ENCODE data around the gene TENM3. TPM values are rescaled to one million over a fixed set of nuclear protein-coding genes. Genes with fewer than 3 reads are reported as not detected.

Gene TENM3
- total RNA-seq, 1 donor from 2014 or later = 2.8 TPM

DNA sequence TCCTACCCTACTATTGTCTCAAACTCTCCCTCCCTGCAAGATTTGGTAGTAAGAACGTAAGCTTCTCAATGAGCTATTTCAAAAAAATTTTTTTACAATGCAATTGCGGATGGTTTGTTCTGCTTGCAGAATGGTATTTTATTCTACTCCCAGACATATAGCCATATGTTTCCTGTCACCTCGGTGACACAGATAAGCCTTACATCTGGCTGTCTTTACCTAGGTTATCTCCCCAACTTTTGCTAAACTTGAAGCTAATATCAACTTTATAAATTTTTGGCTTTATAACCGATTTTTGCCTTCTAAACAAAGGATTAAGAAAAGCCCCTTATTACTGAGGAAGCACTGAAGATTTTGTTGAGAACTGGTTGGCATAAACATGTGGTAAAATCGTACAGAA lies 331.5 kb downstream of the TENM3 start:
- intact Hi-C loops (cut with DNase I) = no loop called here
- TF ChIP-seq CTCF (IDR thresholded peaks at IDR 0.05) = no peak

DNA sequence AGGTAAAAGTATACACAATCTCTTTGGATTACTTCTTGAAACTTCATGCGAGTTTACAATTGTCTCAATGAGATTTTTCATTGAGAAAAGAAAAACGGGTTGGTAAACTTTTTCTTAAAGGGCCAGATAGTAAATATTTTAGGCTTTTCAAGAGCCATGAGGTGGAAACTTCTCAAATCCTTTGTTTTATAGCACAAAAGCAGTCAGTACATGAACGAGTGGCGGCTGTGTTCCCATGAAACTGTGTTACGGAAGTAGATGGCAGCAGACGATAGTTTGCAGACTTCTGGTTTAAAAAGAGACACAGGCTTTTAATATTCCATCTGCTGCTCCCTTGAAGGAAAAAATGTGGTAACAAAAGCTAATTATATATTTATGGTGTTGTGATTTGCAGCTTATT lies 332.0 kb downstream of the TENM3 start:
- Histone ChIP-seq H3K4me3 (no peak overlapping the region), H3K27ac (no peak overlapping the region)

More for the DNA sequence above, 331.5 kb downstream of the TENM3 start:
- no peaks in the 10 kb centered on the region for H3K4me1 ChIP-seq
- no peaks in the 10 kb centered on the region for H3K27me3 ChIP-seq
- H3K36me3 ChIP-seq = no peaks in the 10 kb centered on the region
- no peak for DNase-seq (ENCODE audit: low spot score in 2 of 2)
- no peaks in the 10 kb centered on the region for H3K9me3 ChIP-seq
- no peak overlapping the region for H3K27ac ChIP-seq
- no peak overlapping the region for H3K4me3 ChIP-seq

GRCh38 chr4:182576601-182577289 lies 333.5 kb downstream of the TENM3 start:
- Histone ChIP-seq H3K27me3 (no peaks in the 10 kb centered on the region), H3K27ac (no peak overlapping the region), H3K9me3 (no peaks in the 10 kb centered on the region), H3K4me3 (no peak overlapping the region), H3K36me3 (no peaks in the 10 kb centered on the region), H3K4me1 (no peaks in the 10 kb centered on the region)
- TF ChIP-seq CTCF (IDR thresholded peaks at IDR 0.05) = no peak
- intact Hi-C loops (cut with DNase I) = no loop called here
- DNase-seq (ENCODE audit: low spot score in 2 of 2) = no peak

More for the DNA sequence above, 332.0 kb downstream of the TENM3 start:
- intact Hi-C loops (cut with DNase I) = no loop called here
- Histone ChIP-seq H3K9me3 (no peaks in the 10 kb centered on the region), H3K4me1 (no peaks in the 10 kb centered on the region), H3K36me3 (no peaks in the 10 kb centered on the region), H3K27me3 (no peaks in the 10 kb centered on the region)
- TF ChIP-seq CTCF (IDR thresholded peaks at IDR 0.05) = no peak
- DNase-seq (ENCODE audit: low spot score in 2 of 2) = no peak

- Histone ChIP-seq H3K4me3 (no peak overlapping the region), H3K27me3 (no peaks in the 10 kb centered on the region), H3K9me3 (no peaks in the 10 kb centered on the region), H3K4me1 (no peaks in the 10 kb centered on the region), H3K36me3 (no peaks in the 10 kb centered on the region), H3K27ac (no peak overlapping the region)
- DNase-seq (ENCODE audit: low spot score in 2 of 2) = no peak
- no peak for TF ChIP-seq CTCF (IDR thresholded peaks at IDR 0.05)
- intact Hi-C loops (cut with DNase I) = no loop called here
Observed at GRCh38 chr4:182577411-182577810, 334.2 kb downstream of the TENM3 start.

DNA sequence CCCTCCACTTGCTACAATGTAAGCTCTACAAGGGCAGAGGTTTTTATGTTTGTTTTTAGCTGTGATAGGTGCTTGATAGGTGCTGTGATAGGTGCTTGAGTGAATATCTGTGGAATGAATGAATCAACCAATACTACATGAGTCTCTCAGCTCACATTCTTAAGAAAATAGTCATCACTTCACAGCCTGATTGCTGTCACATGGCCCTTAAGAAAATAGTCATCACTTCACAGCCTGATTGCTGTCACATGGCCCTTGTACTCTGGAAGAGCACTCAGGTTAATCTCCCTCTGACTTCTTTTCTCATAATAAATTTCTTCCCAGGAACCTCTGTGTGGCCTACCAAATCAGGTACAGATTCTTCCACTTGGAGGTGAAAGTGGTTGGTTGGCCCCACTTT lies 335.2 kb downstream of the TENM3 start:
- no peaks in the 10 kb centered on the region for H3K36me3 ChIP-seq
- H3K27ac ChIP-seq = no peak overlapping the region
- no peak for DNase-seq (ENCODE audit: low spot score in 2 of 2)
- H3K4me1 ChIP-seq = no peaks in the 10 kb centered on the region
- no peaks in the 10 kb centered on the region for H3K9me3 ChIP-seq
- intact Hi-C loops (cut with DNase I) = no loop called here
- H3K4me3 ChIP-seq = no peak overlapping the region
- H3K27me3 ChIP-seq = no peaks in the 10 kb centered on the region
- no peak for TF ChIP-seq CTCF (IDR thresholded peaks at IDR 0.05)

DNA sequence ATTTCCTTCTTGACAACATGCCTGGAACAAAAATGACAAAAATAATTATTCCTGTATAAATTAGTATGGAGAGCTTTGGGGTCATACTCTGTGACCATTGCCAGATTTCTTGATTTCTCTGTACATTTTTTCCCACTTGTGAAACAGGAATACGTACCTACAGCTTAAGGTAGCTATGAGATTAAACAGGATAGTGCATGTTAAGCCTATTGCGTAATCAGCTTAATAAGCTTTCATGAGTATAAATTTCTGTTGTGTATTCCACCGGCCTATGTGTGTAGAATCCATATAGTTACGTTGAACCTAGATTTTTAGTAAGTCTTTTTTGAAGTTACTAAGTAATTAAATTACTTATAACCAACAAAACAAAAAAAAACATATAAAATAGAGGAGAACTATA lies 339.0 kb downstream of the TENM3 start:
- H3K9me3 ChIP-seq = no peaks in the 10 kb centered on the region
- no peaks in the 10 kb centered on the region for H3K27me3 ChIP-seq
- H3K27ac ChIP-seq = no peak overlapping the region
- intact Hi-C loops (cut with DNase I) = no loop called here
- H3K36me3 ChIP-seq = no peaks in the 10 kb centered on the region
- no peak for TF ChIP-seq CTCF (IDR thresholded peaks at IDR 0.05)
- DNase-seq (ENCODE audit: low spot score in 2 of 2) = no peak
- H3K4me1 ChIP-seq = no peaks in the 10 kb centered on the region
- H3K4me3 ChIP-seq = no peak overlapping the region

Data from ascending aorta (tissue), 2 donors.